Activated naive CD4-positive, alpha-beta T cell treated with Interleukin-2 at 50 U/mL for 16 hours (primary cell): Measurements from ENCODE around the gene RNFT2.
"Not testable (repeated sequence)": the region's sequence is repeated elsewhere in the genome, so short reads cannot be mapped to it uniquely, and the experiment has no call there.

Source experiments
- DNase-seq: peaks from one replicate; pipeline ENCODE4 v3.0.0-alpha.2; 2020

The RNFT2 gene

GRCh38 chr12:116798719-116799118 lies 60.6 kb downstream of the RNFT2 start:
- no peak for DNase-seq

DNA sequence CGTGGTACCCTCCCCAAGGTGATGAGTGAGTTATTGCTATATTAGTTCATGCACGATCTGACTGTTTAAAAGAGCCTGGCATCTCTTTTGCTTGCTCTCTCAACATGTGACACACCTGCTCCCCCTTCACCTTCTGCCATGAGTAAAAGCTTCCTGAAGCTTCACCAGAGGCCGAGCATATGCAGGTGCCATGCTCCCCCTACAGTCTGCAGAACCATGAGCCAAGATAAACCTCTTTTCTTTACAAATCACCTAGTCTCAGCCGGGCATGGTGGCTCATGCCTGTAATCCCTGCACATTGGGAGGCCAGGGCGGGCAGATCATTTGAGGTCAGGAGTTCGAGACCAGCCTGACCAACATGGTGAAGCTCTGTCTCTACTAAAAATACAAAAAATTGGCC lies 61.8 kb downstream of the RNFT2 start:
- DNase-seq: no peak

GRCh38 chr12:116800918-116801317 lies 62.8 kb downstream of the RNFT2 start:
- no peak for DNase-seq

DNA sequence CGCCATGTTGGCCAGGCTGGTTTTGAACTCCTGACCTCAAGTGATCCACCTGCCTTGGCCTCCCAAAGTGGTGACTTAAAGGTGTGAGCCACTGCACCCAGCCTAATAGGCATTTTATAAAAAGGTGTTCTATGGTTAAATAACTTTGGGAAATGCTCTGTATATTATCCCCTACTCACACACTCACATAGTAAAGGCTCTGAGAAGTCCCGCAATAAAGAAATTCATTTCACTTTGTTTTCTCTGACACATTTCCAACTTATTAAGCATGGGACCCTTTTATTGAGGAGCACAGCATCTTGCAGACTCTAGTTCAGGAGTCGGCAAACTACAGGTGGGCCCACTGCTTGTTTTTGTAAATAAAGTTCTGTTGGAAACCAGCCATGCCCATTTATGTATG lies 63.9 kb downstream of the RNFT2 start:
- DNase-seq: no peak

- DNase-seq: no peak
Measured at GRCh38 chr12:116803013-116803736, 65.1 kb downstream of the RNFT2 start.

DNA sequence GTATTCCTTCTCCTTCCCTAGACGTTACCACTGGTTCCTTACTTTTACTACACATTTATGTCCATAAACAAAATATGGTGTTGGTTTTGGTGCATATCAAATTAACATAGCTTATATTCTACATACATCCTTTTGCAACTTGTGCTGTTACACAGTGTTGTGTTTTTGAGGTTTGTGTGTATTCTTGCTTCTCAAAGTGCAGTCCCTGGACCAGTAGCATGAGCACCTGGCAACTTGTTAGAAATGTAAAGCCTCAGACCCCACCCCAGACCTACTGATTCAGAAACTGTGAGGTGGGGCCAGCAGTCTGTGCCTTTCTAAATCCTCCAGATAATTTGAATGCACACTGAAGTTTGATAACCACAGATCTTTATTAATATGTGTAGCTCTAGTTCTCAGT lies 65.9 kb downstream of the RNFT2 start:
- DNase-seq: no peak

GRCh38 chr12:116806845-116807440 lies 68.8 kb downstream of the RNFT2 start:
- no peak for DNase-seq

DNA sequence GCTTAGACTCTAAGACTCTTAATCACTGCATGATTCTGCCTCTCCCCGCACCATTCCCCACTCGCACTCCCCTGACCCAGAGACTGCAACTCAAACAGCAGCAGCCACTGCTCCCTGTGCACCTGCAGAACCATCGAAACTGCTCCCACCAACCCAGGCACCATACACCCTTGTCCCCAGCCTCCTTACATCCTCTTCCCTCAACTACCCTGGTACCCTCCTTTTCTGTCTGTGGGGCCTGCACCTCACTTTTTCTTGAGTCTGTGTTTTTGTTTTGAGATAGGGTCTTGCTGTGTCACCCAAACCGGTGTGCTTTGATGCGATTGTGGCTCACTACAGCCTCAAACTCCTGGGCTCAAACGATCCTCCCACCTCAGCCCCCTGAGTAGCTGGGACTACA lies 69.4 kb downstream of the RNFT2 start:
- DNase-seq: no peak

GRCh38 chr12:116808113-116809105 lies 70.3 kb downstream of the RNFT2 start:
- no peak for DNase-seq

DNA sequence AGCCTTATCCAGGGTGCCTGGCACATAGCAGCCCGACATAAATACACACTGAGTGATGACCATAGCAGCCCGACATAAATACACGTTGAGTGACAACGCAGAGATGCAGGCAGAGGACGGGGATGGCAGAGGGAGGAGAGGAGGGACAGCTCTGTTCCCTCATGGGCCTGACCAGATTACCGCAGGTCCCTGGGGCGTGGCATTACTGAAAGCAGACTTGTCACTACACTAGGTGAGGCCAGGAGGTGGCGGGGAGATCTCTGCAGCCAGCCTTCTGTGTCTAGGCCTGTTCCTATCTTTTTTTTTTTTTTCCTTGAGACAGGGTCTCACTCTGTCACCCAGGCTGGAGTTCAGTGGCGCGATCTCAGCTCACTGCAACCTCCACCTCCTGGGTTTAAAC lies 74.1 kb downstream of the RNFT2 start:
- no peak for DNase-seq

- DNase-seq: no peak
Measured at GRCh38 chr12:116813271-116814041, 75.3 kb downstream of the RNFT2 start.

- not testable (repeated sequence) for DNase-seq
Measured at GRCh38 chr12:116814766-116815165, 76.7 kb downstream of the RNFT2 start.

DNA sequence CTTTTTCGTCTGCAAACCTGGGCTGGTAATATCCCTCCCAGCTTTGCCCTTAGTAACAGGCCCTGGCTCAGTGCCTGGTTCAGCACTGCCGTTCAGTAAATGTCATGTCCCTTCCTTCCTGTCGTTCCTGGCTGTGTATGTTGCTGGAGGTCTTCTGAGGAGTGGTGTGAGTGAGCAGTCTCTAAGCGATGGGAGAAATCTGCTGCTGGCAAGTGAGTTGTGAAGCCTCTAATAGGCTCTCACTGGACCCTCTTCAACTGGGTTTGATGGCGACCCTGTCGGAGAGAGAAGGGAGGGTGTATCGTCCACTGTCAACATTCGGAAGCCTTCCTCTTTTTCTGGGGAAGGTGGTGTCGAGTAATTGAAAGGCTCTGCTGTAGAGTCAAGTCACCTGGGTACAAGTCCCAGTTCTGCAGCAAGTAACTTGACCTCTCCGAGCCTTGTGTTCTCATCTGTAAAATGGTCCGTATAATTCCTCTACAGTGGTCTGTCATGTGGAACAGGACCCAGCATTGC lies 80.3 kb downstream of the RNFT2 start:
- DNase-seq: no peak

GRCh38 chr12:116818948-116819832 lies 81.1 kb downstream of the RNFT2 start:
- DNase-seq: peak; percentile 89

GRCh38 chr12:116820064-116820656 lies 82.0 kb downstream of the RNFT2 start:
- DNase-seq: no peak

DNA sequence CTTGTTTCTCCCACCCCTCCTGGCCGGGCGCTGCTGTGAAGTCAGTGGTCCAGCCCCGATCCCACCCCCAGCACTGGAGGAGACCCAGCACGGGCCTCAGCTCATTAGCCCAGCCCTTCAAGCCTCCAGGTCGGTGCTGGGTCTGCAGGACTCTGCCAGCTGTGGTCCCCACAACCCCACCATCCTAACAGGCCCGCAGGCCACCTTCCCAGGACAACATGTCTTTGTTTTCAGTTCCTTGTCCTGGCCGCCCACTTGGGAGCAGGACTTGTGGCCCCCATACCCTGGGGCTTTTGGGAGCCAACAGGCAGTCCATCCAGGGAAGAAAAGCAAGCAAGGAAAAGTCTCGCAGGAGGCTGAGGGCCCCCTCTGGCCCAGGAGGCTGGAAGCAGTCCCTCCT lies 83.2 kb downstream of the RNFT2 start:
- DNase-seq: no peak

DNA sequence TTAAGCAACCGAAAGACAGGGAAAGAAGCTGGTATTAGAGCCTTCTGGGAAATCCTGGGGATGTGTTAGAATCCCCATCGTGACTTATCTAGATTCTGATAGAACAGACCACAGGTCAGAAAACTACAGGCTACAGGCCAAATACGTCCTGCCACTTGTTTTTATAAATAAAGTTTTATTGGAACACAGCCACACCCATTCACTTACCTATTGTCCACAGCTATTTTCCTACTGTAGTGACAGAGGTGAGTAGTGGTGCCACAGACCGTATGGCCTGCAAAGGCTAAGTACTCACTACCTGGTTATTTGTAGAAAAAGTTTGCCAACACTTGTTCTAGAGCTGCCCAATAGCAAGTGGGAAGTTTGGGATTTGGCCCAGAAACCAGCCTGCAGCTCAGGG lies 89.3 kb downstream of the RNFT2 start:
- no peak for DNase-seq

DNA sequence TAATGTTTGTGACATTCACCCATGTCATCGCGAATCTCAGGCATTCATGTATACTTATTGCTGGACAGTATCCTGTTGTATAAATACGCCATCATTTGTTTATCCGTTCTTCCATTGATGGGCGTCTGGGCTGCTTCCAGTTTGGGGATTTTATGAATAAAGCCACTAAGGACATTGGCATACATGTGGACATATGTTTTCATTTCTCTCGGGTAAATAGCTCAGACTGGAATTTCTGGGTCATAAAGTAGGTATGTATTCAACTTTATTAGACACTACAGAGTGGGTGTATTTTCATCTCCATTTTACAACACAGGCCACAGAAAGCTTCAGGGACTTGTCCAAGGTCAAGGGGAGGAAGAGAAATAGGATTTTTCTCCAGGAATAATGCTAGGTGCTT lies 94.2 kb downstream of the RNFT2 start:
- no peak for DNase-seq

- DNase-seq: no peak
Measured at GRCh38 chr12:116833474-116833873, 95.4 kb downstream of the RNFT2 start.

DNA sequence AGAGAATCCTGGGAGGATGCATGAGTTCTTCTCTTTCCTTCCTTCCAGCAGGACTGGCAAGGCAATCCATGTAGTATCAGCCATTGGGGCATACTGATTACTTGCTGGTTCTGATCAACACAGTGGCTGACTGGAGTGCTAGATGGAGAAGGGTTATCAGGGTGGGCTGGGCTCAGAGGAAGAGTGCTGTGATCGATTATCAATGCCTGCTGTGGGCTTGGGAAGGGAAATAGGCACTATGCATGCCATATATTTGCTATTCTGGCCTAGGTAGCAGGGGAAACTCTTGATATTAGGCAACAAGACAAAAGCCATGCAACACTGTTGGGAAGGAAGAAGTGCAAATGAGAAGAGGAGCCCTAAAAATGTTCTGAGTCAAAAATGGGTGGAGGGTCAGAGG lies 97.4 kb downstream of the RNFT2 start:
- no peak for DNase-seq

DNA sequence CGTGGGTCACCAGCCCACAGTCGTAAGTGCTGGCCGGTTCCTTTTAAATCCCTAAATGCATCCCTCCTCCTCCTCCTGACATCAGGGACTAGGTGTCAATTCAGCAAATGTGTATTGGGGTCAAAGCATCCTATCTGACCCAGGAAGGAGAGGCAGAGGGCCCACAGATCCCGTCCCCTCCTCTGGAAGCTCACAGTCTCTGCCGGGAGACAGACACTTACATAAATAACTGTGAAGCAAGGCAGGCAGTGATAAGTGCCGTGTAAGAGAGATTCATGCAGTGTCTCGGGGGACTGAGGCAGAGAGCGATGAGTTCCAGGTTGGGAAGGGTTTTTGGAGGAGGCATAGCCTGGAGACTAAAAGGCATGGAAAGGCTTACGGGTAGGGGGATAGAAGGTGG lies 99.0 kb downstream of the RNFT2 start:
- no peak for DNase-seq
